Sigmoid colon (tissue), 7 donors: ENCODE data around the gene CSPG4. TPM values are rescaled to one million over a fixed set of nuclear protein-coding genes. Genes with fewer than 3 reads are reported as not detected.
A peak's percentile ranks its signal among the peaks of the same experiment; 100 is the strongest.
"Not testable (repeated sequence)": the region's sequence is repeated elsewhere in the genome, so short reads cannot be mapped to it uniquely, and the experiment has no call there.

Experiments used
- DNase-seq: peaks from one replicate; pipeline ENCODE4 v3.0.0-alpha.2; 2019
- H3K27ac ChIP-seq, 4 donors: fragments of 200-600 bp; sonication (generic); one replicate each; pipeline ENCODE4 v1.5.1; 2016 to 2019; ENCODE audit warnings: mild to moderate bottlenecking in 1 of 4
- H3K27me3 ChIP-seq, 3 donors: fragments of 200-600 bp; sonication (generic); one replicate each; pipeline ENCODE4 v1.5.1; 2019; ENCODE audit warnings: mild to moderate bottlenecking in 1 of 3
- H3K36me3 ChIP-seq, 4 donors: fragments of 200-600 bp; sonication (generic); one replicate each; pipeline ENCODE4 v1.5.1; 2016 to 2019
- H3K4me1 ChIP-seq, 4 donors: fragments of 200-600 bp; sonication (generic); one replicate each; pipeline ENCODE4 v1.5.1; 2017 to 2019
- H3K4me3 ChIP-seq, 4 donors: fragments of 200-600 bp; sonication (generic); one replicate each; pipeline ENCODE4 v1.5.1; 2017 to 2019; ENCODE audit warnings: mild to moderate bottlenecking in 2 of 4, moderate library complexity in 1 of 4
- H3K9me3 ChIP-seq, 4 donors: fragments of 200-600 bp in 3 of 4; sonication (generic) in 3 of 4; one replicate each; pipeline versions ENCODE4 v1.5.1 to v1.6.1; 2013 to 2019
- EP300 ChIP-seq, 4 donors: sonication (generic); formaldehyde crosslinking; IDR thresholded peaks; one replicate each; pipeline ENCODE4 v1.6.1; 2017; ENCODE audit warnings: antibody characterized with exemption in 4 of 4
- POLR2A ChIP-seq, 2 donors: fragments of 450-650 bp; IDR thresholded peaks; one replicate each; pipeline ENCODE4 v1.6.1; 2016; ENCODE audit warnings: antibody characterized with exemption in 2 of 2, mild to moderate bottlenecking in 2 of 2, moderate library complexity in 2 of 2
- POLR2AphosphoS5 ChIP-seq, 4 donors: sonication (generic); formaldehyde crosslinking; IDR thresholded peaks; one replicate each; pipeline ENCODE4 v1.6.1; 2017; ENCODE audit warnings: antibody characterized with exemption in 4 of 4
- WGBS, 2 donors: extraction: QIAGEN DNeasy Blood & Tissue Kit; methylation state at CpG; one replicate each; pipeline ENCODE4 v1.1.7; 2013; 5-methylcytosine and 5-hydroxymethylcytosine counted together
- intact Hi-C: fragments of 100-400 bp; cut with DNase I; formaldehyde crosslinking; loops from one replicate; pipeline ENCODE4 v1.15.1; 2023
- polyA plus RNA-seq, 3 donors: library from polyadenylated mRNA; stranded (reverse); fragments of 200-250 nt; gene quantifications; one replicate each; pipeline ENCODE4 v1.2.3, GENCODE V29; 2013
- total RNA-seq, 4 donors: library from RNA; depleted of rRNA; stranded (reverse); fragments of >200 nt; gene quantifications; one replicate each; pipeline ENCODE4 v1.1.0, GENCODE V29; 2016
- TF ChIP-seq, protein P1 (sequence below), 4 experiments: fragments of 450-650 bp in 3 of 4; fragments of 200-600 bp in 1 of 4; IDR thresholded peaks; one replicate each; pipeline ENCODE4 v1.5.1; 2016 to 2019; ENCODE audit warnings: antibody characterized with exemption in 4 of 4, mild to moderate bottlenecking in 3 of 4, moderate library complexity in 2 of 4
- donor health status: healthy with polysubstance abuse.
- donor health status: Bipolar disorder and iron deficiency.
- donor health status: healthy.

Gene CSPG4, protein sequence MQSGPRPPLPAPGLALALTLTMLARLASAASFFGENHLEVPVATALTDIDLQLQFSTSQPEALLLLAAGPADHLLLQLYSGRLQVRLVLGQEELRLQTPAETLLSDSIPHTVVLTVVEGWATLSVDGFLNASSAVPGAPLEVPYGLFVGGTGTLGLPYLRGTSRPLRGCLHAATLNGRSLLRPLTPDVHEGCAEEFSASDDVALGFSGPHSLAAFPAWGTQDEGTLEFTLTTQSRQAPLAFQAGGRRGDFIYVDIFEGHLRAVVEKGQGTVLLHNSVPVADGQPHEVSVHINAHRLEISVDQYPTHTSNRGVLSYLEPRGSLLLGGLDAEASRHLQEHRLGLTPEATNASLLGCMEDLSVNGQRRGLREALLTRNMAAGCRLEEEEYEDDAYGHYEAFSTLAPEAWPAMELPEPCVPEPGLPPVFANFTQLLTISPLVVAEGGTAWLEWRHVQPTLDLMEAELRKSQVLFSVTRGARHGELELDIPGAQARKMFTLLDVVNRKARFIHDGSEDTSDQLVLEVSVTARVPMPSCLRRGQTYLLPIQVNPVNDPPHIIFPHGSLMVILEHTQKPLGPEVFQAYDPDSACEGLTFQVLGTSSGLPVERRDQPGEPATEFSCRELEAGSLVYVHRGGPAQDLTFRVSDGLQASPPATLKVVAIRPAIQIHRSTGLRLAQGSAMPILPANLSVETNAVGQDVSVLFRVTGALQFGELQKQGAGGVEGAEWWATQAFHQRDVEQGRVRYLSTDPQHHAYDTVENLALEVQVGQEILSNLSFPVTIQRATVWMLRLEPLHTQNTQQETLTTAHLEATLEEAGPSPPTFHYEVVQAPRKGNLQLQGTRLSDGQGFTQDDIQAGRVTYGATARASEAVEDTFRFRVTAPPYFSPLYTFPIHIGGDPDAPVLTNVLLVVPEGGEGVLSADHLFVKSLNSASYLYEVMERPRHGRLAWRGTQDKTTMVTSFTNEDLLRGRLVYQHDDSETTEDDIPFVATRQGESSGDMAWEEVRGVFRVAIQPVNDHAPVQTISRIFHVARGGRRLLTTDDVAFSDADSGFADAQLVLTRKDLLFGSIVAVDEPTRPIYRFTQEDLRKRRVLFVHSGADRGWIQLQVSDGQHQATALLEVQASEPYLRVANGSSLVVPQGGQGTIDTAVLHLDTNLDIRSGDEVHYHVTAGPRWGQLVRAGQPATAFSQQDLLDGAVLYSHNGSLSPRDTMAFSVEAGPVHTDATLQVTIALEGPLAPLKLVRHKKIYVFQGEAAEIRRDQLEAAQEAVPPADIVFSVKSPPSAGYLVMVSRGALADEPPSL (N-terminal part only)
- total RNA-seq (100 to 1,000 TPM in 2 of 4 donors, 10 to 100 TPM in 2; 45.7 to 151 (median 93.9) TPM), polyA plus RNA-seq (1 to 10 TPM in 1 of 3 donors, under 1 TPM in 2; 0.23 to 8.4 (median 0.60) TPM)

DNA sequence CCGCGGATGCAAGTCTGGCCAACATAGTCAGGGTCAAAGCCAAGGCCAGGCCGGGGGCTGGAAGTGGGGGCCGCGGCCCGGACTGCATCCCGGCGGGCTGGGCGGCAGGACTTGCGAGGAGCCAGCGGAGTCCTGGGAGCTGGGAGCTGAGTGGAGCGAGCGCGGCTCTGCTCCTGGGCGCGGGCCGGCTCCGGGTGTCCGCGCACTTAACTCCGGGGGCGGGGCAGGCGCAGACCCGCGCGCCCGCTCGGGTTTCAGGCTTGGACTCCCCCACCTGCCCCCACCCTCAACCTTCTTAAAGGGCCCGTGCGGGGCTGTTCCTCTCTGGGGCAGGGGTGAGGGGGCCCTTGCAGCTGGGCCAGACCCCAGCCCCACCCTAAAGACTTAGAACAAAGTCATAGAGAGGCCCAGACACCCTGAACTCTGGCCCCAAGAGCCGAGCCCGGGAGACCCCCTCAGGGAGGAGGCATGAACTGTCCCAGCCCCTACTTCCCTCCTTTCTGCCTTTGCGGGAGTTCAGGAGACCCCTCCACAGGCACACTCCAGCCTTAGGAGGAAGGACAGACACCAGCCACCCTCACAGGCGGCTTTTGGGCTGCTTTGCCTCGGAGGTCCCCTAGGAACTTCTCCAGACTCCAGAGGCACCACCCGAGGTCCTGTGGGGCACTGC, at the start of gene CSPG4:
TSS of gene CSPG4 (minus strand) at position 181 of the 670 bp plus-strand sequence. CDS start at position 88, 93 bp downstream.
- Histone ChIP-seq H3K27ac (peak within 1 kb of the TSS; percentile 94 to 100 (median 96)), H3K4me1 (peaks cover 0 to 63% (median 40%) of the 10 kb centered on the region in 4 donors), H3K9me3 (no peaks in the 10 kb centered on the region), H3K27me3 (no peaks in the 10 kb centered on the region), H3K4me3 (peak within 1 kb of the TSS; percentile 63 to 96 (median 84)), H3K36me3 (no peaks in the 10 kb centered on the region)
- peak; percentile 95 for DNase-seq
- TF ChIP-seq, protein P1, sequence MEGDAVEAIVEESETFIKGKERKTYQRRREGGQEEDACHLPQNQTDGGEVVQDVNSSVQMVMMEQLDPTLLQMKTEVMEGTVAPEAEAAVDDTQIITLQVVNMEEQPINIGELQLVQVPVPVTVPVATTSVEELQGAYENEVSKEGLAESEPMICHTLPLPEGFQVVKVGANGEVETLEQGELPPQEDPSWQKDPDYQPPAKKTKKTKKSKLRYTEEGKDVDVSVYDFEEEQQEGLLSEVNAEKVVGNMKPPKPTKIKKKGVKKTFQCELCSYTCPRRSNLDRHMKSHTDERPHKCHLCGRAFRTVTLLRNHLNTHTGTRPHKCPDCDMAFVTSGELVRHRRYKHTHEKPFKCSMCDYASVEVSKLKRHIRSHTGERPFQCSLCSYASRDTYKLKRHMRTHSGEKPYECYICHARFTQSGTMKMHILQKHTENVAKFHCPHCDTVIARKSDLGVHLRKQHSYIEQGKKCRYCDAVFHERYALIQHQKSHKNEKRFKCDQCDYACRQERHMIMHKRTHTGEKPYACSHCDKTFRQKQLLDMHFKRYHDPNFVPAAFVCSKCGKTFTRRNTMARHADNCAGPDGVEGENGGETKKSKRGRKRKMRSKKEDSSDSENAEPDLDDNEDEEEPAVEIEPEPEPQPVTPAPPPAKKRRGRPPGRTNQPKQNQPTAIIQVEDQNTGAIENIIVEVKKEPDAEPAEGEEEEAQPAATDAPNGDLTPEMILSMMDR (IDR thresholded peaks at IDR 0.05): no peak
- TF ChIP-seq EP300 (IDR thresholded peaks at IDR 0.05) (no peak), POLR2A (IDR thresholded peaks at IDR 0.05) (peak; percentile 92 to 98), POLR2AphosphoS5 (IDR thresholded peaks at IDR 0.05) (peak; percentile 96 to 99 (median 98))
- intact Hi-C loops: no loop called here
- WGBS, 2 donors: 6 to 9% methylated on average over 36 of the region's 36 CpGs

DNA sequence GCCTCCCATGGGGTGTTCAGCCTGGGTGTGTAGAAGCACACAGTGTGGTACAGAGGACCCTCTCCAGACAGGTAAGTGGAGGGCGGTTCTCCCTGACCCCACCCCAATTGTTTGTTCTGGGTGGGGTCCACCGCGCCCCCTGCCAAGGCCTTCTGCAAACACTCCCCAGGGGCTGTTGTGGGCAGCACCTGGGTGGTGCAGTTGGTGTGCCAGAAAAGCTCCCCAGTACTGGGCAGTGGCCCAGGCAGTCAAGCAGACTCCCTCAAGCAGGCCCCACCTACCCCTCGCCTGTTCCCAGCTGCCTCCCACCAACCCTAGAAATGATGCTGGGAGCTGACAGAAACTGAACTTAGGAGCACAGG, 49.7 kb upstream of the CSPG4 start:
- peaks cover 0 to 10% (median 9%) of the 10 kb centered on the region in 4 donors for H3K4me1 ChIP-seq
- 31 to 64% methylated on average over 4 of the region's 4 CpGs for WGBS, 2 donors
- H3K27me3 ChIP-seq, H3K36me3 ChIP-seq, DNase-seq, H3K4me3 ChIP-seq, intact Hi-C loops, H3K27ac ChIP-seq, H3K9me3 ChIP-seq: not testable (repeated sequence)

DNA sequence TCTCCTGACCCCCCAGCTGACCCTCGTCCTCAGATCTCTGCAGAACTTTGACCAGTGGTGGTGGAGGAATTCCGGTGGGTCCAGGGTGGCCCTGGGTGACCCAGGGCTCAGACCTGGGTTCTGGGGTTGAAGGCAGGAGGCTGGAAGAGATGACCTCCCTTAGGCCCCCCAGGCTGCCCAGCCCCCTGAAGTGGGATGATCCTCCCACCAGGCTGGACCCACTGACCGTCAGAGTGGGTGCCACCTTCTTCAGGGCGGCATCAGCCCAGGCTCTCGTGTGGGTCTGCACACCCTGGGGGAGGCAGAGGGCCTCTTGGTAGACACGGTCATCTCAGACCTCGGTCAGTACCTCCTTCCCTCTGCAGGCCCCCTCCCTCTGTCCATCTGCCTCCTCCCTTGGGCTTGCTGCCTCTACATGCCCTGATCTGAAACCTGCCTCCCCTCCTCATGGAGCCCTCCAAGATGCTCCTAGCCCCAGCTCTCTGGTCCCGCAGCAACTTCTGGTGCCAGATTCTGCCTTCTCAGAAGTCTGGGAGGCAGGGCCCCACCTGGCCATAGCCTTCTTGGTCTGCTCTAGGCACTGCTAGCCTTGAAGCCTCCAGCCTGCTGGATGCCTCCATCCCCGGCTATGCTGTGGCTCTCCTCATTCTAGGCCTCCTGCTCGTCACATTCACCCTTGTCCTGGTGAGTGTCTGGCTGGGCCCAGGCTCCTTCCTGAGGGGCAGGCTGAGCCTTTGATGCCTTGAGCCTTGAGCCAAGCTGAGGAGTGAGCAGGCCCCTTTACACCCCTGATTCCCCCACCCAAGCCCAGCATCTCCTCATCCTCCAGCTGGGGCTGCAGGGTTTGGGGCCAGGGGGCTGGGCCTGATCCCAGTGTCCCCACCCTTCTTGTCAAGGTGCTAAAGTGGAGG, 49.1 kb upstream of the CSPG4 start:
- no peak overlapping the region for H3K27ac ChIP-seq
- no peaks in the 10 kb centered on the region for H3K36me3 ChIP-seq
- TF ChIP-seq POLR2AphosphoS5 (IDR thresholded peaks at IDR 0.05) (no peak), POLR2A (IDR thresholded peaks at IDR 0.05) (no peak), EP300 (IDR thresholded peaks at IDR 0.05) (no peak)
- TF ChIP-seq, protein P1 (IDR thresholded peaks at IDR 0.05): no peak
- no peak overlapping the region for H3K4me3 ChIP-seq
- H3K27me3 ChIP-seq: no peaks in the 10 kb centered on the region
- WGBS, 2 donors: 94 to 95% methylated on average over 10 of the region's 10 CpGs
- intact Hi-C loops: no loop called here
- DNase-seq: no peak
- H3K4me1 ChIP-seq: peaks cover 0 to 10% (median 9%) of the 10 kb centered on the region in 4 donors
- no peaks in the 10 kb centered on the region for H3K9me3 ChIP-seq

DNA sequence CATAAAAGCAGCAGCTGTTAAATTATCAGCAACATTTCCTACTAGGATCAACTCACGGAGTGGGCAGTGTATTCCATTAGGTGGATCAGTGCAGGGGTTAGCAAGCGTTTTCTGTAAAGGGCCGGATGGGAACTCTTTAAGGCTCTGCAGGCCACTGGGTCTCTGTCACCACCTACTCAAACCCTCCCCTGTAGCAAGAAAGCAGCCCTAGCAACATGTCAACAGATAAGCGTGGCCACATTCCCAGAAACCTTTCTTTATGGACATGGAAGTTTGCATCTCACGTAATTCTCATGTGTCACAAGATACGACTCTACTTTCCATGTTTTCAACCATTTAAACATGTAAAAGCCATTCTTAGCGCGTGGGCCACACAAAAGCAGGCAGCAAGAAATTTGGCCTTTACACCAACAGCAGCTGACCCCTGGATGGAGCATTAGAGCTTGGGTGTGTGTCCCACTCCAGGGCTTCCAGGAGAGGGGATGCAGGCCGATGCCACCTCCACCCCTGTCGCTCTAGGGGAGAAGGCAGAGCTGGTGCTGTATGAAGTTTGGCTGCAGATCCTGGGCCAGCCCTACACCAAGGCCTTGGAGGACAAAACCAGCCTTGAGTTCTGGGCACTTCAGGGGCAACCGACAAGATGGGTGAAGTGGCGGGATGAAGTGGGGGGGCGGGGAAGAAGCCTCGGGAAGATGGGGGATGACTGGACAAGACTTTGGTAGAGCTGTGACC, 48.2 kb upstream of the CSPG4 start:
- Histone ChIP-seq H3K9me3 (no peaks in the 10 kb centered on the region), H3K27ac (no peak overlapping the region), H3K4me3 (no peak overlapping the region), H3K4me1 (peaks cover 0 to 10% (median 9%) of the 10 kb centered on the region in 4 donors), H3K36me3 (no peaks in the 10 kb centered on the region), H3K27me3 (no peaks in the 10 kb centered on the region)
- WGBS, 2 donors: 95 to 96% methylated on average over 14 of the region's 14 CpGs
- TF ChIP-seq POLR2AphosphoS5 (IDR thresholded peaks at IDR 0.05) (no peak), EP300 (IDR thresholded peaks at IDR 0.05) (no peak), POLR2A (IDR thresholded peaks at IDR 0.05) (no peak)
- TF ChIP-seq, protein P1 (IDR thresholded peaks at IDR 0.05): no peak
- intact Hi-C loops: no loop called here
- no peak for DNase-seq

DNA sequence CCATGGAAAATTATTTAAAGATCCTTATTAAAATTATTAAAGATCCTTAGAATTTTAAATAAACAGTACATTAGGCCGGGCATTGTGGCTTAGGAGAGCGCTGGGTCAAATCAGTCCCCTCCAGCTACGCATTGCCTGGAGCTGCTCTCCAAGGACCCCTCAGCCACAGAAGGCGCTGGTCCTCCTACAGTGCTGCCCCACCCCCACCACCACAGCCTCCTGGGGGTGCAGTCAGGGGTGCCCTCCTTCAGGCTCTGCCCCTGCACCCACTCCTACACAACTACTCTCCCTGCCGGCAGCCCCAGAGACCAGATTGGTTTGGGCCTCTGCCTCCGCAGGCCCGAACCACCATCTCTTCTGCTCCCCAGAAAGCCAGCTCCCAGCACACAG, 47.5 kb upstream of the CSPG4 start:
- intact Hi-C loops, DNase-seq, H3K27ac ChIP-seq, H3K36me3 ChIP-seq, H3K27me3 ChIP-seq, H3K9me3 ChIP-seq, H3K4me3 ChIP-seq: not testable (repeated sequence)
- H3K4me1 ChIP-seq: peaks cover 0 to 10% (median 9%) of the 10 kb centered on the region in 4 donors
- 97 to 98% methylated on average over 7 of the region's 7 CpGs for WGBS, 2 donors
